Measurements from ENCODE around the gene LSR.

LSR gene

GRCh38 chr19:35249146-35249847 lies 495 bp downstream of the LSR start:
- no peak for DNase-seq

GRCh38 chr19:35249848-35250711 lies 1.3 kb downstream of the LSR start:
- no peak for DNase-seq

GRCh38 chr19:35251456-35251855 lies 2.7 kb downstream of the LSR start:
- DNase-seq = no peak

GRCh38 chr19:35253316-35254286 lies 4.8 kb downstream of the LSR start:
- no peak for DNase-seq

- DNase-seq = no peak
Observed at GRCh38 chr19:35254341-35255297, 5.8 kb downstream of the LSR start.

GRCh38 chr19:35256566-35256965 lies 7.8 kb downstream of the LSR start:
- no peak for DNase-seq

GRCh38 chr19:35257113-35257461 lies 8.3 kb downstream of the LSR start:
- no peak for DNase-seq

- DNase-seq = no peak
Observed at GRCh38 chr19:35260694-35261304, 12.0 kb downstream of the LSR start.

- DNase-seq = no peak
Observed at GRCh38 chr19:35261356-35262100, 12.7 kb downstream of the LSR start.

- no peak for DNase-seq
Observed at GRCh38 chr19:35262101-35262761, 13.4 kb downstream of the LSR start.

GRCh38 chr19:35264268-35265125 lies 15.7 kb downstream of the LSR start:
- DNase-seq = peak; percentile 15

GRCh38 chr19:35265126-35265899 lies 16.5 kb downstream of the LSR start:
- peak; percentile 3 for DNase-seq

GRCh38 chr19:35265900-35266519 lies 17.2 kb downstream of the LSR start:
- no peak for DNase-seq

- DNase-seq = peak; percentile 22
Observed at GRCh38 chr19:35266520-35267352, 17.9 kb downstream of the LSR start.

GRCh38 chr19:35267353-35267817 lies 18.6 kb downstream of the LSR start:
- no peak for DNase-seq

GRCh38 chr19:35267818-35268535 lies 19.2 kb downstream of the LSR start:
- DNase-seq = peak; percentile 67

All from NCI-H2171 treated with DMSO at 0.1 percent for 48 hours (cell line).